Midbrain (tissue), 1 donor: ENCODE data around the gene GEMIN8.

Experiments
- DNase-seq: peaks from one replicate; lab custom pipeline; 2025; lab: John Stamatoyannopoulos, UW

The GEMIN8 gene

GRCh38 chrX:14015294-14015693, 14.4 kb downstream of the GEMIN8 start:
- no peak for DNase-seq

GRCh38 chrX:14014526-14014925, 15.2 kb downstream of the GEMIN8 start:
- DNase-seq = no peak

- no peak for DNase-seq
Measured at GRCh38 chrX:14013054-14013453, 16.6 kb downstream of the GEMIN8 start.

GRCh38 chrX:14010566-14010965, 19.1 kb downstream of the GEMIN8 start:
- no peak for DNase-seq

- DNase-seq = no peak
Measured at GRCh38 chrX:14006540-14006939, 23.2 kb downstream of the GEMIN8 start.

- DNase-seq = no peak
Measured at GRCh38 chrX:14003876-14004425, 25.7 kb downstream of the GEMIN8 start.

GRCh38 chrX:14003028-14003427, 26.7 kb downstream of the GEMIN8 start:
- DNase-seq = no peak

- peak; percentile 38 for DNase-seq
Measured at GRCh38 chrX:13996650-13997049, 33.0 kb downstream of the GEMIN8 start.

- no peak for DNase-seq
Measured at GRCh38 chrX:13994536-13995080, 35.1 kb downstream of the GEMIN8 start.

- peak; percentile 70 for DNase-seq
Measured at GRCh38 chrX:13994104-13994503, 35.6 kb downstream of the GEMIN8 start.

- no peak for DNase-seq
Measured at GRCh38 chrX:13990126-13990800, 39.4 kb downstream of the GEMIN8 start.

- DNase-seq = no peak
Measured at GRCh38 chrX:13985697-13986435, 43.8 kb downstream of the GEMIN8 start.

GRCh38 chrX:13983734-13984133, 46.0 kb downstream of the GEMIN8 start:
- DNase-seq = no peak

GRCh38 chrX:13968198-13968597, 61.5 kb downstream of the GEMIN8 start:
- DNase-seq = no peak

GRCh38 chrX:13967636-13968035, 62.1 kb downstream of the GEMIN8 start:
- no peak for DNase-seq

GRCh38 chrX:13966793-13967125, 62.9 kb downstream of the GEMIN8 start:
- no peak for DNase-seq

- DNase-seq = peak; percentile 11
Measured at GRCh38 chrX:13966071-13966792, 63.5 kb downstream of the GEMIN8 start.

- peak; percentile 31 for DNase-seq
Measured at GRCh38 chrX:13965531-13965930, 64.2 kb downstream of the GEMIN8 start.

- no peak for DNase-seq
Measured at GRCh38 chrX:13956998-13957397, 72.7 kb downstream of the GEMIN8 start.
